ENCODE measurements around the gene C19orf67. TPM values are rescaled to one million over a fixed set of nuclear protein-coding genes. Genes with fewer than 3 reads are reported as not detected.

C19orf67 gene
- total RNA-seq, 4 donors from 2014 or later, result not detected

DNA sequence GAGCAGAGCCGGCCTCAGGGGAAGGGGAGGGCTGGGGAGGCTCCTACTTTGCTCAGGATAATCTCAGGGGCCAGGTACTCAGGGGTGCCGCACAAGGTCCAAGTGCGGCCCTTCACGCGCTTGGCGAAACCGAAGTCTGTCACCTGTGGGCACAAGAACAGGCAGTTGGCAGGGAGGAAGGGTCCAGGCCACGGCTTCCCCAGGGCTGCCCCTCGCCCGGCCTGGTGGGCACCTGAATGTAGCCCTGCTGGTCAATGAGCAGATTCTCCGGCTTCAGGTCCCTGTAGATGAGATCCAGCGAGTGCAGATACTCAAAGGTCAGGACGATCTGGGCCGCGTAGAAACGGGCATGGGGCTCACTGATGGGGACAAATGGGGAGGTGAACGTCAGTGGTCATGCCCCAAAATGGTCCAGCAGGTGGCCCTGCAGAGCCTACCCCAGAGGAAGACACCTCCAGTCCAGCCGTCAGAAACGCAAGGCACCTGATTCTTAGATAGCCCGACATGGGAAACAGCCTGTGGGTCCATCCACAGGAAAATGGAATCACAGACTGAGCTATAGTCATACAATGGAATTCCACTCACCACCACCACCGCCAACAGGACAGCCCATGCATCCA lies 12.1 kb upstream of the C19orf67 start:
- TF ChIP-seq, protein P1, sequence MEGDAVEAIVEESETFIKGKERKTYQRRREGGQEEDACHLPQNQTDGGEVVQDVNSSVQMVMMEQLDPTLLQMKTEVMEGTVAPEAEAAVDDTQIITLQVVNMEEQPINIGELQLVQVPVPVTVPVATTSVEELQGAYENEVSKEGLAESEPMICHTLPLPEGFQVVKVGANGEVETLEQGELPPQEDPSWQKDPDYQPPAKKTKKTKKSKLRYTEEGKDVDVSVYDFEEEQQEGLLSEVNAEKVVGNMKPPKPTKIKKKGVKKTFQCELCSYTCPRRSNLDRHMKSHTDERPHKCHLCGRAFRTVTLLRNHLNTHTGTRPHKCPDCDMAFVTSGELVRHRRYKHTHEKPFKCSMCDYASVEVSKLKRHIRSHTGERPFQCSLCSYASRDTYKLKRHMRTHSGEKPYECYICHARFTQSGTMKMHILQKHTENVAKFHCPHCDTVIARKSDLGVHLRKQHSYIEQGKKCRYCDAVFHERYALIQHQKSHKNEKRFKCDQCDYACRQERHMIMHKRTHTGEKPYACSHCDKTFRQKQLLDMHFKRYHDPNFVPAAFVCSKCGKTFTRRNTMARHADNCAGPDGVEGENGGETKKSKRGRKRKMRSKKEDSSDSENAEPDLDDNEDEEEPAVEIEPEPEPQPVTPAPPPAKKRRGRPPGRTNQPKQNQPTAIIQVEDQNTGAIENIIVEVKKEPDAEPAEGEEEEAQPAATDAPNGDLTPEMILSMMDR (IDR thresholded peaks at IDR 0.05; ENCODE audit: low read depth), result no peak

DNA sequence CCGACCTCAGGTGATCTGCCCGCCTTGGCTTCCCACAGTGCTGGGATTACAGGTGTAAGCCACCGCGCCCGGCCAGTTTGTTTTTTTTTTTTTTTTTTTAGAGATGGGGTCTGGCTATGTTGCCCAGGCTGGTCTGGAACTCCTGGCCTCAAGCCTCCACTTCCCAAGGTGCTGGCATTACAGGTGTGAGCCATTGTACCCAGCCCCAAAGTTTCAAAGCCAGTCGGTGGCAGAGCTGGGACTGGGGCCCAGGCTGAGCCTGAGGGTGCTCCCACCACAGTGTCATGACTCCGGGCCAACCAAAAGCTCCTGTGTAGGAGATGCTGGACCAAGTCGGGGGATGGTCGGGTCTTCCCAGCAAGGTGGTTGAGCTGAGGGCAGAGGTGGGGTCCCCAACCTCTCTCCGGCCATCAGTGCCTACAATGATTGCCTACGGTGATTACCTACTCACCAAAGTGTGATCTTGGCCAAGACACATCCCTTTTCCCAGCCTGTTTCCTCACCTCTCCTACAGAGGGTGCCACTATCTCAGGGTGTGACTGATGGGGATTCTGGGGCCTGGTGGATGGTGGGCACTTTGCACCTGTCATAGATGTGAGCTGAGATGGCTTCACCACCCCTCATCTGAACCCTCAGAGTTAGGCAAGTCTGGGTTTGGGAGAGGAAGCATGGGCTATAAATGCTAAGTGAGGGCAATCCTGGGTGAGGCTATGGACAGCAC lies 10.8 kb upstream of the C19orf67 start:
- TF ChIP-seq, protein P1 (IDR thresholded peaks at IDR 0.05; ENCODE audit: low read depth), result no peak

DNA sequence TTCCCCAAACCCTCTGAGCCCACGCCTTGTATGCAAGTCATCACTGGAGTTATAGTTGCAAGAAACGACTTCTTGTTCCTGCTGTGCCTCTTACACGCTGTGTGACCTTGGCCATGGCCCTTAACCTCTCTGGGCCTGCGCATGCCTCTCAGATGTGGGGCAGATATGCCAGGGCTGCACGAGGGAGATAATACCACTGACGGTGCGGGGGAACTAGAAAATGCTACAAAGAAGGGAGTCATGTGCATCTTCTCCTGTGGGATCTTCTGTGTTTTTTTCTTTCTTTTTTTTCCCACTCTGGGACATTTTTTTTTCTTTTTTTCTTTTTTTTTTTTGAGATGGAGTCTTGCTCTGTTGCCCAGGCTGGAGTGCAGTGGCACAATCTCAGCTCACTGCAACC lies 9.3 kb upstream of the C19orf67 start:
- TF ChIP-seq, protein P1 (IDR thresholded peaks at IDR 0.05; ENCODE audit: low read depth), result no peak

DNA sequence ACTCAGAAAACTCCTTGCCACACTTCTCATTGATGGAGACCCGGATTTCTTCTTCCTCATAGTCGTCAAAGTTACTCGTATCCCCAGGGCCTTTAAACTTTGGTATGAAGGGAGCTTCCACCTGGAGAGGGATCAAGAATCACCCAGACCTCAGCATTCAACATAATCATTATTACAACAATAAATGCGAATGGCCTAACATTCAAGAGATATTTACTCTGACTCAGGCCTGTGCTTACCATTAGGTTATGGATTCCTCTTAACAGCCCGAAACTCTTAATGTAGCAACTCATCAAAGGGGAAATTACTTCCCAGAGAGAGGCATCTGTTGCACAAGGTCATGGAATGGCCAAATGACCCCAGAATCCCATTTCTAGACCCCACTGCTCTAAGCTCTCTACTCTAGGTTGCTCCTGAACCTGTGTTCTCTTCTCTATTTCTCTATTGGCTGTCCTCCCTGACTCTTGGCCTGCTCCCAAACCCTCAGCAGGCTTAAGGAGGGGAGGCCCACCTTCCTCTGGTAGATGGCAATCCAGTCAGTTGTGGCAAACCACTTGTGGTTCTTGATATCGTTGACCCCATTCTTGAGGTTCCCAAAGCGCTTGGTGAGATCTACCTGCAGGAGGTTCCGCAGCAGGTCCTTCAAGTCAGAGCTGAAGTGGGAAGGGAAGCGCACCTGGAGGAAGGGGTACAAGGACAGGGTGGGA lies 7.7 kb upstream of the C19orf67 start:
- TF ChIP-seq, protein P1 (IDR thresholded peaks at IDR 0.05; ENCODE audit: low read depth), result no peak

DNA sequence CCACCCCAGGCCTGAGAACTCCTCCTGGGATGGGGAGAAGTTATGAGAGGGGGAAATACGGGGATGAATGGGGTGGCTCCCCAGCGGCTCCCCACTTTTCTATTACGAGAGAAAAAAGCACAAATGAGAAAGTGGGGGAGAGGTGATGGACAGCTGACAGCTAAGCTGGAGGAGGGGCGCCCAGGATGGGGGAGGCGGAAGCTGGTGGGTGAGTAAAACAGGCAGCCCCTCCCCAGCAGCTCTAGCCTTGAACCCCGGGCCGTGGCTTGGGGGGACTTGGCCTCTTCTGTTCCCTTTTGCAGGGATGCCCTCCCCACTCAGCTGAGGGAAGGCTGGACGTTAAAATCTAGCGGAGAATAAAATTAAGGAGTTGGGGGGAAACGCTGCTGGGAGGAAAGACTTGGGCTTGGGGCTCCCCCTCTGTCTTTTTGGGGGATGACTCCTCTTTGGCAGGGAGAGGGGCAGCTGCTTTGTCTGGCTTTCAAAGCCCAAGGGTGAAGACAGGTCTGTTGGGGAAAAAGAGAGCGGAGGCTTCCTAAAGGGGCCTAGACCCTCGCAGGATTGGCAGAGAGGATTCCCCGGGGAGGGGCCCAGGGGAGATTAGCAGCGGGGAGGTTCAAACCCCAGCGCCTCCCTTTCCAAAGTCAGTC lies 6.4 kb upstream of the C19orf67 start:
- TF ChIP-seq, protein P1 (IDR thresholded peaks at IDR 0.05; ENCODE audit: low read depth), result no peak

DNA sequence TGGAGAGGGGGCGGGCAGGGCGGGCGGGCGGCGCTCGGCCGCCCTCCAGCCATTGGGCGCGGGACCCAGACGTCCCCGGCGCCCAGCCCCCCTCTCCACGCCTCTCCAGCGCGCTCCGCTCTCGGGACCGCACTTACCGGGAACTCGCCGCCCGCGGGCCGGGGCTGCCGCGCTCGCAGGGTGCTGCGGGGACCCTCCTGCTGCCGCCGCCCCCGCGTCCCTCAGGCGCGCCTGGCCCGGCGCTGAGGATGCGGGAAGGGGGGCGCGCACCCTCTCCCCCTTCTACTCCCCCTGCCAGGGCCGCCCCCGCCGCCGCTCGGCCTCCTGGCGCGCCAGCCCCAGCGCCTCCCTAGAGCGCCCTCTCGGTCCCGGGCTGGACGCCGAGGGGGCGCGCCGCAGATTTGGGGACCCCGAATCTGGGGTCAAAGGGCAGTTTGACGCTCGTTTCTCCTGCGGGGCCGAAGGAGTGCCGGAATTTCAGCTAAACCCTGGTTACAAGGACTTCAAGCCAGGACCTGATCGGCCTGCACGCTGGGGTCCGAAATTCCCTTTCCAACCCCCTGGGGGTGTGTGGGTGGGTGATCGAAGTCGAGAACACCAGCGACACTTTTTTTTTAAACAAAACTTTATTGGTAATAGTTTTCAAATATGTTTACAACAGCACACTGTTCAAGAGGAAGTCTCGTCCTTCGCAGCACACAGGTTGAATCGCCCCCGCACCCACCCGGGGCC lies 5.7 kb upstream of the C19orf67 start:
- TF ChIP-seq, protein P1 (IDR thresholded peaks at IDR 0.05; ENCODE audit: low read depth), result no peak
